PC-9 (cell line): ENCODE results near the gene NUBPL. TPM values are rescaled to one million over a fixed set of nuclear protein-coding genes. Genes with fewer than 3 reads are reported as not detected.
A peak's percentile ranks its signal among the peaks of the same experiment; 100 is the strongest.

Source experiments
- BruUV-seq: library from RNA; stranded (reverse); fragments of 400-500 nt; replicated peaks from 2 replicates; lab custom pipeline; 2021; lab: Mats Ljungman, UMichigan
- CTCF ChIA-PET: fragments of 300-600 bp; sonication (Branson Sonifier 250); formaldehyde crosslinking; loops from one replicate; lab custom pipeline; 2022; ENCODE audit warnings: antibody characterized with exemption; lab: Charles Lee
- POLR2A ChIA-PET: fragments of 300-600 bp; sonication (Branson Sonifier 250); formaldehyde crosslinking; loops from one replicate; lab custom pipeline; 2022; ENCODE audit warnings: antibody characterized with exemption; ENCODE audit not compliant: unreplicated experiment; lab: Charles Lee
- DNase-seq, 2 experiments: peaks; one replicate each; pipeline versions ENCODE4 v3.0.0 to v3.0.0-alpha.2; 2015 to 2022; ENCODE audit warnings: mixed read lengths in 1 of 2
- H2AFZ ChIP-seq: fragments of 200-600 bp; sonication (generic); 2 replicates; pipeline ENCODE4 v1.8.1; 2017; ENCODE audit warnings: antibody characterized with exemption
- H3F3A ChIP-seq: fragments of 200-600 bp; sonication (generic); 2 replicates; pipeline ENCODE4 v1.8.1; 2017; ENCODE audit warnings: antibody characterized with exemption, mild to moderate bottlenecking, low read depth; ENCODE audit not compliant: insufficient read depth
- H3K27ac ChIP-seq: fragments of 200-600 bp; sonication (generic); 2 replicates; pipeline ENCODE4 v1.6.1; 2016; ENCODE audit warnings: mixed run types
- H3K27me3 ChIP-seq: fragments of 200-600 bp; sonication (generic); 2 replicates; pipeline ENCODE4 v1.6.1; 2016; ENCODE audit warnings: low read depth, mixed run types; ENCODE audit not compliant: insufficient read depth
- H3K36me3 ChIP-seq: fragments of 200-600 bp; sonication (generic); 2 replicates; pipeline ENCODE4 v1.6.1; 2016; ENCODE audit warnings: low read depth, mixed run types
- H3K4me1 ChIP-seq: fragments of 200-600 bp; sonication (generic); replicated peaks from 2 replicates; pipeline ENCODE4 v1.6.1; 2016; ENCODE audit warnings: mixed run types; ENCODE audit not compliant: insufficient read depth
- H3K4me2 ChIP-seq: fragments of 200-600 bp; sonication (generic); 2 replicates; pipeline ENCODE4 v1.6.1; 2017; ENCODE audit warnings: mixed run types
- H3K4me3 ChIP-seq: fragments of 200-600 bp; sonication (generic); 2 replicates; pipeline ENCODE4 v1.6.1; 2016; ENCODE audit warnings: mixed run types
- H3K79me2 ChIP-seq: fragments of 200-600 bp; sonication (generic); 2 replicates; pipeline ENCODE4 v1.6.1; 2017; ENCODE audit warnings: low read depth, mixed run types
- H3K9me2 ChIP-seq: fragments of 200-600 bp; sonication (generic); 2 replicates; pipeline ENCODE4 v1.8.1; 2017; ENCODE audit warnings: mild to moderate bottlenecking; ENCODE audit not compliant: insufficient read depth
- H3K9me3 ChIP-seq: fragments of 200-600 bp; sonication (generic); 2 replicates; pipeline ENCODE4 v1.8.1; 2016; ENCODE audit warnings: low read depth; ENCODE audit not compliant: insufficient read depth
- H4K20me1 ChIP-seq: fragments of 200-600 bp; sonication (generic); 2 replicates; pipeline ENCODE4 v1.8.1; 2017; ENCODE audit not compliant: insufficient read depth
- CTCF ChIP-seq: fragments of 200-600 bp; sonication (generic); conservative IDR thresholded peaks from 2 replicates; pipeline ENCODE4 v1.6.1; 2017; ENCODE audit warnings: mixed run types, antibody characterized with exemption, mild to moderate bottlenecking, moderate library complexity
- EZH2 ChIP-seq: fragments of 200-600 bp; sonication (generic); IDR thresholded peaks from 2 replicates; pipeline ENCODE4 v1.8.0; 2017; ENCODE audit warnings: antibody characterized with exemption, low read depth
- intact Hi-C: fragments of 100-400 bp; cut with micrococcal nuclease; formaldehyde crosslinking; loops from one replicate; pipeline ENCODE4 v1.10.0; 2022; ENCODE audit not compliant: unreplicated experiment
- total RNA-seq: library from RNA; stranded (reverse); gene quantifications from 2 replicates; pipeline ENCODE4 v1.2.3, GENCODE V29; 2021

NUBPL gene
- total RNA-seq, 1 experiment from 2014 or later = 14.6 TPM

GRCh38 chr14:31541702-31542101, 19.5 kb upstream of the NUBPL start:
- Histone ChIP-seq H3K36me3 (no peaks in the 10 kb centered on the region), H3K4me2 (no peak overlapping the region), H3K9me3 (no peaks in the 10 kb centered on the region), H3K9me2 (no peaks in the 10 kb centered on the region), H3K79me2 (no peaks in the 10 kb centered on the region), H4K20me1 (no peaks in the 10 kb centered on the region), H3K27ac (no peak overlapping the region), H3K27me3 (no peaks in the 10 kb centered on the region), H3F3A (no peaks in the 10 kb centered on the region), H3K4me1 (no peaks in the 10 kb centered on the region), H3K4me3 (no peak overlapping the region), H2AFZ (no peak overlapping the region)
- DNase-seq = no peak
- intact Hi-C loops = no loop called here
- CTCF ChIA-PET = no interaction called here
- POLR2A ChIA-PET = interaction anchor here (0.6 kb wide), 1 partner anchor 197 kb away, joined by 4 read pairs; no protein-coding TSS in a partner anchor
- BruUV-seq = no TSS peak
- TF ChIP-seq EZH2 (no peak), CTCF (no peak)

- no peak overlapping the region for H3K27ac ChIP-seq
- intact Hi-C loops = no loop called here
- no peak overlapping the region for H2AFZ ChIP-seq
- H3K4me3 ChIP-seq = no peak overlapping the region
- no peaks in the 10 kb centered on the region for H3K36me3 ChIP-seq
- no peak for DNase-seq
- no peak overlapping the region for H3K4me2 ChIP-seq
- no TSS peak for BruUV-seq
- POLR2A ChIA-PET = no interaction called here
- no peaks in the 10 kb centered on the region for H4K20me1 ChIP-seq
- TF ChIP-seq EZH2 (no peak), CTCF (peak; percentile 38; the same call in 1 of the 2 replicates)
- no peaks in the 10 kb centered on the region for H3K4me1 ChIP-seq
- H3K9me2 ChIP-seq = no peaks in the 10 kb centered on the region
- no peaks in the 10 kb centered on the region for H3K9me3 ChIP-seq
- H3F3A ChIP-seq = no peaks in the 10 kb centered on the region
- no peaks in the 10 kb centered on the region for H3K79me2 ChIP-seq
- CTCF ChIA-PET = no interaction called here
- no peaks in the 10 kb centered on the region for H3K27me3 ChIP-seq
Measured at GRCh38 chr14:31543969-31544799, 17.0 kb upstream of the NUBPL start.

- Histone ChIP-seq H2AFZ (no peak overlapping the region), H3K9me3 (no peaks in the 10 kb centered on the region), H3K36me3 (no peaks in the 10 kb centered on the region), H3K4me1 (no peaks in the 10 kb centered on the region), H3F3A (no peaks in the 10 kb centered on the region), H3K79me2 (no peaks in the 10 kb centered on the region), H3K27ac (no peak overlapping the region), H3K9me2 (no peaks in the 10 kb centered on the region), H4K20me1 (no peaks in the 10 kb centered on the region), H3K4me2 (no peak overlapping the region), H3K4me3 (no peak overlapping the region), H3K27me3 (no peaks in the 10 kb centered on the region)
- POLR2A ChIA-PET = no interaction called here
- no TSS peak for BruUV-seq
- TF ChIP-seq EZH2 (no peak), CTCF (no peak)
- intact Hi-C loops = no loop called here
- CTCF ChIA-PET = no interaction called here
- no peak for DNase-seq
Measured at GRCh38 chr14:31544816-31545215, 16.4 kb upstream of the NUBPL start.
